SK-N-SH (cell line): Measurements from ENCODE around the gene MLEC.

ENCODE experiments used
- NRF1 ChIP-seq: IDR thresholded peaks from 2 replicates; pipeline ENCODE4 v1.6.1; 2012; ENCODE audit warnings: low read depth, mild to moderate bottlenecking, low read length
- YY1 ChIP-seq: IDR thresholded peaks from 2 replicates; pipeline ENCODE4 v1.4.0; 2012; ENCODE audit warnings: low read depth, mild to moderate bottlenecking
- TF ChIP-seq, protein P1 (sequence below): fragments of 200-600 bp; sonication (generic); IDR thresholded peaks from 2 replicates; pipeline ENCODE4 v1.6.1; 2017; ENCODE audit warnings: antibody characterized with exemption, mild to moderate bottlenecking, moderate library complexity

DNA sequence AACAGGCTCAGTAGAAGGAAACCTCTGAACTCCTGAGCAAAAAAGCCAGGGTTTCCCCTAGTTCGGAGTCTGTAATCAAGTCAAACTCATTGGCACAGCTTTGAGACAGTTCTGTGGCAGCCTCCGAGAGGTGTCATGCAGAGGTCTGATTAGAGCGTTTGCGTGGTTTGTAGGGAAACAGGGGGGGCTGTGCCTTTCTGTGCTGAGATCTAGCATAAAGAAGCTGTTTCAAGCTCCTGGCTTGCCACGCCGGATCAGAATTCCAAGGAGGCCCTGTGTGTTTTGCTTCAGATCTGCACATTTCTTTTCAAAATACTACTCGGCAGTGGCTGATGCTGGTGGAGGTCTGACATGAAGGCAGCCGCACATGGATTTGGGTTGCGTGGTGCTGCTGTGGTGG, 44.8 kb upstream of the MLEC start:
- TF ChIP-seq, protein P1, sequence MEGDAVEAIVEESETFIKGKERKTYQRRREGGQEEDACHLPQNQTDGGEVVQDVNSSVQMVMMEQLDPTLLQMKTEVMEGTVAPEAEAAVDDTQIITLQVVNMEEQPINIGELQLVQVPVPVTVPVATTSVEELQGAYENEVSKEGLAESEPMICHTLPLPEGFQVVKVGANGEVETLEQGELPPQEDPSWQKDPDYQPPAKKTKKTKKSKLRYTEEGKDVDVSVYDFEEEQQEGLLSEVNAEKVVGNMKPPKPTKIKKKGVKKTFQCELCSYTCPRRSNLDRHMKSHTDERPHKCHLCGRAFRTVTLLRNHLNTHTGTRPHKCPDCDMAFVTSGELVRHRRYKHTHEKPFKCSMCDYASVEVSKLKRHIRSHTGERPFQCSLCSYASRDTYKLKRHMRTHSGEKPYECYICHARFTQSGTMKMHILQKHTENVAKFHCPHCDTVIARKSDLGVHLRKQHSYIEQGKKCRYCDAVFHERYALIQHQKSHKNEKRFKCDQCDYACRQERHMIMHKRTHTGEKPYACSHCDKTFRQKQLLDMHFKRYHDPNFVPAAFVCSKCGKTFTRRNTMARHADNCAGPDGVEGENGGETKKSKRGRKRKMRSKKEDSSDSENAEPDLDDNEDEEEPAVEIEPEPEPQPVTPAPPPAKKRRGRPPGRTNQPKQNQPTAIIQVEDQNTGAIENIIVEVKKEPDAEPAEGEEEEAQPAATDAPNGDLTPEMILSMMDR, result no peak
- TF ChIP-seq YY1 (no peak), NRF1 (no peak)
